HepG2 (cell line): ENCODE measurements around the gene C5AR2. TPM values are rescaled to one million over a fixed set of nuclear protein-coding genes. Genes with fewer than 3 reads are reported as not detected.

Source experiments
- BCL3 ChIP-seq: sonication (generic); formaldehyde crosslinking; IDR thresholded peaks from 2 replicates; pipeline ENCODE4 v1.5.1; 2020; ENCODE audit warnings: mild to moderate bottlenecking, missing genetic modification reagents, moderate library complexity
- CERS6 ChIP-seq: sonication (generic); formaldehyde crosslinking; IDR thresholded peaks from 2 replicates; pipeline ENCODE4 v1.5.0; 2020; ENCODE audit warnings: missing genetic modification reagents
- E2F2 ChIP-seq: sonication (generic); formaldehyde crosslinking; IDR thresholded peaks from 2 replicates; pipeline ENCODE4 v1.4.0; 2020; ENCODE audit warnings: missing genetic modification reagents, borderline replicate concordance
- ELF4 ChIP-seq: sonication (generic); formaldehyde crosslinking; IDR thresholded peaks from 2 replicates; pipeline ENCODE4 v1.5.0; 2020; ENCODE audit warnings: missing genetic modification reagents, mild to moderate bottlenecking, moderate library complexity, borderline replicate concordance
- ETS1 ChIP-seq: sonication (generic); formaldehyde crosslinking; IDR thresholded peaks from 2 replicates; pipeline ENCODE4 v1.4.0; 2020; ENCODE audit warnings: missing genetic modification reagents
- GATAD2A ChIP-seq: IDR thresholded peaks from 2 replicates; pipeline ENCODE4 v1.6.1; 2016
- HIVEP1 ChIP-seq: sonication (generic); formaldehyde crosslinking; IDR thresholded peaks from 2 replicates; pipeline ENCODE4 v1.4.0; 2020; ENCODE audit warnings: mild to moderate bottlenecking, missing genetic modification reagents
- KDM5B ChIP-seq: sonication (generic); formaldehyde crosslinking; IDR thresholded peaks from 2 replicates; pipeline ENCODE4 v1.4.0; 2020; ENCODE audit warnings: missing genetic modification reagents, mild to moderate bottlenecking, borderline replicate concordance
- KLF12 ChIP-seq: sonication (generic); formaldehyde crosslinking; IDR thresholded peaks from 2 replicates; pipeline ENCODE4 v1.4.0; 2020; ENCODE audit warnings: missing genetic modification reagents, borderline replicate concordance
- MAFF ChIP-seq: IDR thresholded peaks from 2 replicates; pipeline ENCODE4 v1.6.1; 2011; ENCODE audit warnings: low read depth, low read length, improper control_type of control experiment
- MATR3 ChIP-seq: sonication (generic); formaldehyde crosslinking; IDR thresholded peaks from 2 replicates; pipeline ENCODE4 v1.4.0; 2020; ENCODE audit warnings: missing genetic modification reagents
- MTF1 ChIP-seq: sonication (generic); formaldehyde crosslinking; IDR thresholded peaks from 2 replicates; pipeline ENCODE4 v1.5.0; 2020; ENCODE audit warnings: missing genetic modification reagents
- MXD1 ChIP-seq: sonication (generic); formaldehyde crosslinking; IDR thresholded peaks from 2 replicates; pipeline ENCODE4 v1.4.0; 2020; ENCODE audit warnings: mild to moderate bottlenecking, missing genetic modification reagents
- PHB2 ChIP-seq: fragments of 450-650 bp; IDR thresholded peaks from 2 replicates; pipeline ENCODE4 v1.6.1; 2018; ENCODE audit not compliant: partially characterized antibody
- PRPF4 ChIP-seq: fragments of 200-400 bp; formaldehyde crosslinking; IDR thresholded peaks from 2 replicates; pipeline ENCODE4 v1.6.1; 2016; ENCODE audit warnings: low read length, low read depth; ENCODE audit not compliant: poor library complexity, severe bottlenecking
- RBM22 ChIP-seq: fragments of 200-400 bp; formaldehyde crosslinking; optimal IDR thresholded peaks from 2 replicates; pipeline ENCODE3; 2017; ENCODE audit warnings: mild to moderate bottlenecking, low read length, moderate library complexity
- REL ChIP-seq: sonication (generic); formaldehyde crosslinking; conservative IDR thresholded peaks from 2 replicates; pipeline ENCODE4 v1.8.0; 2022; ENCODE audit warnings: mild to moderate bottlenecking, missing genetic modification reagents, moderate library complexity
- RFXAP ChIP-seq: sonication (generic); formaldehyde crosslinking; IDR thresholded peaks from 2 replicates; pipeline ENCODE4 v1.4.0; 2020; ENCODE audit warnings: missing genetic modification reagents, borderline replicate concordance
- SIN3B ChIP-seq: fragments of 150-350 bp; IDR thresholded peaks from 2 replicates; pipeline ENCODE4 v1.6.1; 2014; ENCODE audit warnings: low read length
- ZBTB26 ChIP-seq: IDR thresholded peaks from 2 replicates; pipeline ENCODE4 v1.6.1; 2016; ENCODE audit warnings: missing compliant biosample characterization, missing genetic modification reagents, borderline replicate concordance
- ZNF597 ChIP-seq: sonication (generic); formaldehyde crosslinking; IDR thresholded peaks from 2 replicates; pipeline ENCODE4 v1.5.0; 2020; ENCODE audit warnings: missing genetic modification reagents
- polyA plus RNA-seq, 8 experiments: library from polyadenylated mRNA; depleted of rRNA in 3 of 8; stranded (reverse) in 7 of 8; unstranded in 1 of 8; fragments of >200 nt; fragmentation: Illumina TruSeq in 4 of 8; extraction: Trizol in 4 of 8; gene quantifications; 2 replicates each; pipeline versions ENCODE4 v1.2.1 to v1.2.3, GENCODE V29; 2011 to 2016; ENCODE audit warnings: low read depth in 4 of 8, missing spikeins in 1 of 8, mixed read lengths in 1 of 8; ENCODE audit not compliant: insufficient read depth in 1 of 8
- total RNA-seq, 5 experiments: library from RNA; depleted of rRNA; stranded (reverse); fragments of >200 nt; fragmentation: Illumina TruSeq; extraction: Trizol; gene quantifications; 2 replicates each; pipeline ENCODE4 v1.2.3, GENCODE V29; 2016; ENCODE audit warnings: low read depth in 1 of 5

C5AR2 gene
- total and polyA plus RNA-seq, 2 of the 13 experiments (the other 11 are each of a cell fraction or from before 2014, with no cell fraction given) = 0.09 to 0.24 TPM

GRCh38 chr19:47305309-47305751 is 26.6 kb upstream of the C5AR2 start (continued):
- TF ChIP-seq MAFF (peak; percentile 40; the same call in 1 of the 2 replicates), MATR3 (CRISPR knock-in tag) (no peak), KLF12 (CRISPR knock-in tag) (no peak), ZBTB26 (0 out of 2 replicates have a peak, but pooled peaks have one; percentile 36), BCL3 (no peak), SIN3B (no peak), ELF4 (CRISPR knock-in tag) (no peak), KDM5B (no peak), HIVEP1 (CRISPR knock-in tag) (no peak), REL (CRISPR knock-in tag) (no peak), PRPF4 (no peak), MXD1 (CRISPR knock-in tag) (no peak), RBM22 (no peak), E2F2 (no peak), CERS6 (CRISPR knock-in tag) (no peak), GATAD2A (CRISPR knock-in tag) (peak; percentile 80), ZNF597 (no peak), RFXAP (CRISPR knock-in tag) (no peak), MTF1 (CRISPR knock-in tag) (no peak), ETS1 (no peak), PHB2 (no peak)
